Stimulated activated CD8-positive, alpha-beta memory T cell treated with anti-CD3 and anti-CD28 coated beads, Interleukin-12 subunit alpha, Interleukin-12 subunit beta, amount 100 ng/mL, for 4 hours (primary cell): ENCODE measurements around the gene RAB3B.
"Not testable (repeated sequence)": the region's sequence is repeated elsewhere in the genome, so short reads cannot be mapped to it uniquely, and the experiment has no call there.

ENCODE experiments used
- DNase-seq: peaks from one replicate; pipeline ENCODE4 v3.0.0-alpha.2; 2020; ENCODE audit warnings: low read depth

The RAB3B gene

DNA sequence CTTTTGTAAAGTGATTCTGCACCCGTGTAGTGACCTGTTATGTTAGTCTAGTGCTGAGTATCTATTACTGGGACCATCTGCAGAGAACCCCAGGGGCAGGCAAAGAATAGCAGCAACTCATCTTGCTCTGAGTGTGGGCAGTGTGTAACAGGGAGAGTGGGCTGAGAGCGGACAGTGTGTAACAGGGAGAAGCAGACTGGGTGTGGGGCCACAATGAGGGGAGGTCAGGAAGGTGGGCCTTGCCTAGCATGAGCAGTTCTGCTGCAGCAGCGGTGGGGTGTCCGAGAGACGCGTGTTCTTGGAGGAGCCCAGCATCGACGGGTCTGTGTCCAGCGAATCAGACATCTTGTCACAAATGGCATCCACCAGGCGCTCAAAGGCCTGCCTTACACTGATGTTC, 70.8 kb downstream of the RAB3B start:
- DNase-seq, result no peak

- no peak for DNase-seq
These were observed 73.7 kb downstream of the RAB3B start for GRCh38 chr1:51916587-51917405.

GRCh38 chr1:51915951-51916350, 74.5 kb downstream of the RAB3B start:
- DNase-seq, result no peak

DNA sequence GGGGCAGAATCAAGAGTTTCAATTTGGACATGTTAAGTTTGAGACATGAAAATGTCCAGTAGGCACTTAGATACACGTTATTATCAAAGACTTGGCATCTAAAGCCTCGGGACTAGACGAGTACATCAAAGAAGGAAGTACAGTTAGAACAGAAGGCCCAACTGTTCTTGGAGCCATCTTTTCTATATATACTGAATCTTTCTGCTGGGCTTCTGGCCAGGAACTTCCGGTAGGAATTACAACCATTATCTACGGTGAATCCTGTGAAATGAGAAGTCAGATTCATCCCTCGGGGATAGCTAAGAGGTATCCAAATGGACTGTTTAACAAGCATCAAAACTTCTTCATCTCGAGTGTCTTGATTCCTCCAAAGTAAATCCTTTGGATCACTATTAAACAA, 77.6 kb downstream of the RAB3B start:
- DNase-seq, result no peak

- DNase-seq, result no peak
These were observed 80.1 kb downstream of the RAB3B start for GRCh38 chr1:51910221-51911000.

DNA sequence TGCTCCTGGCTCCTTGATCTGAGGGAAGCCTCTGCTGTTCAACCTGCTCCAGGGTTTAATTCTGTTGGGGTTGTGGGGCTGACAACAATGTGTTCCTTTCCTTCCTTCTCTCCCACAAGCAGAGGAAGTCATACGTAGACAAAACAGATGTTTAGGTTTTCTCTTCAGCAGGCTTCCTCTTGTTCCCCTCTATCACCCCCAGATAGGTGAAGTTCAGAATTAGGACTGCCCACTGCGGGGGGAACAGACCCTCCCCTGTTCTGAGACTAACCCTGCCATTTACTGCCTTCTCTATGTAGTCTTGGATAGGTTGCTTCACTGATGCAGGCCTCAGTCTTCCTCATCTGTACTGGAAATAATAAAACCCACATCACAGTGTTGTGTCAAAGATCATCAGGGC, 82.0 kb downstream of the RAB3B start:
- DNase-seq, result no peak

DNA sequence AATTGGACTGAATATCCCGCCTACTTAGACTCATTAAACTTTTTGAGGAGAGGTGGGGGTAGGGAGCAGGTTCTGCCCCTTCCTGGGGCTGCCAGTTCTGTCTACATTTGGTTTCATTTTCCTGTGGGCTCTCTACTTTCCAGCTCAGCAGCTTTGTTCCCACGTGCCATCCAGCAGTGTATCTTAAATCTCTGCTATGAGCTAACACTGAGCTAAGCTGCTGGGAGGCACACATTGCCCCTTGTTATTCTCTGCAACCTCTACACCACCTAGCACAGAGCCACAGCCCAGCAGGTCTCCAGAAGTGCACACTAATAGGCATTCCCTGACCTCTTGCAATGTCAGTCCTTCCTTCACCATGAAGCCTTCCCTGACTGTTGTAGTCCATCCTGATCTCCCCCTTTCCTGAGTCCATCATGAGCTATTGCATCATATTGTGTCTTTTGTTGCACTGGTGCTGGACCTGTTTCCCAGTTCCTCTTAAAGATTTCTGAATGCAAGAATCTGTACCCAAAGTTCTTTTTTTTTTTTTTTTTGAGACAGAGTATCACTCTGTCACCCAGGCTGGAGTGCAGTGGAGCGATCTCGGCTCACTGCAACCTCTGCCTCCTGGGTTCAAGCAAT, 83.3 kb downstream of the RAB3B start:
- no peak for DNase-seq

DNA sequence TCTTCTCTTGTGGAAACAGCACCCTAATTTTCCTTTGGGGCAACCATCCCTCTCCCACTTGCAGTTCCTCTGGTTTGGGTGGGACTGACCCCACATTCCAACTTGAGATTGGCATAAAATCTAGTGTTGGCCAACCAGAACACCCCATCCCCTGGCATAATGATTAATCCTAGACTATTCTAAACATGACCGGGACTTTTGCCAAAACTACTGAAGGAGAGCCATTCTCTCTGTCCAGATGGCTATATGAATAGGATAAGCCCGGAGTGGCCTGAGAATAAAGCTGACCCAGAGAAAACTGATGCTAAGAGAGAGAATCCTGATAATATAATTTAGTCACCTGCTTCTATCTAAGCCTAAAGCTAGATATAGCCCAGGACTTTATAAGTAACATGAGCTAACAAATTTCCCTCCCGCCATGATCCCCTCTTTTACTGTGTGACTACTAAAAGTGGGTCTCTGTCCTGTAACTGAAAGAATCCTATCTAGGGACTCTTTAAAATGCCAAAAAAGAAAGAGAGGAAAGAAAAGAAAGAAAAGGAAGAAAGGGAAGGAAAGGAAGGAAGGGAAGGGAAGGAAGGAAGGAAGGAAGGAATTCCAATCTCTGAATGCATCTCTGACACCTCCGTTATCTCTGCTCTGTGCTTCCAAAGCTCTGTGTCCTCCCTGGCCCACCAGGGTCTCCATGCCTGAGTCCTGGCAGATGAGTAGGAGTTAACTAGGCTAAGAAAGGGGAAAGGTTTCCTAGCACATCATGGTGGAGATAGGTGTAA, 84.0 kb downstream of the RAB3B start:
- no peak for DNase-seq

DNA sequence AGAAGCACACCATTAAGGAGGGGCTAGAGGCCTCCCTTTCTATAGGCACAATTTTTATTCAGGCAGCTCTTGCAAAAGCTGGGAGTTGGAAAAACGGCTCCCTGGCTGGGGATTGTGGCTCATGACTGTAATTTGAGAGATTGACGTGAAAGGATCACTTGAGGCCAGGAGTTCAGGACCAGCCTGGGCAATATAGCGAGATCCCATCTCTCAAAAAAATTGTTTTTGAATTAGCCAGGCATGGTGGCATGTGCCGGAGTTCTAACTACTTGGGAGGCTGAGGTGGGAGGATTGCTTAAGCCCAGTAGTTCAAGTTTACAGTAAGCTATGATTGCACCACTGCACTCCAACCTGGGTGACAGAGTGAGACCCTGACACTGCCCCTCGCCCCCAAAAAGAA, 88.0 kb downstream of the RAB3B start:
- no peak for DNase-seq

- no peak for DNase-seq
These were observed 89.3 kb downstream of the RAB3B start for GRCh38 chr1:51901151-51901550.

DNA sequence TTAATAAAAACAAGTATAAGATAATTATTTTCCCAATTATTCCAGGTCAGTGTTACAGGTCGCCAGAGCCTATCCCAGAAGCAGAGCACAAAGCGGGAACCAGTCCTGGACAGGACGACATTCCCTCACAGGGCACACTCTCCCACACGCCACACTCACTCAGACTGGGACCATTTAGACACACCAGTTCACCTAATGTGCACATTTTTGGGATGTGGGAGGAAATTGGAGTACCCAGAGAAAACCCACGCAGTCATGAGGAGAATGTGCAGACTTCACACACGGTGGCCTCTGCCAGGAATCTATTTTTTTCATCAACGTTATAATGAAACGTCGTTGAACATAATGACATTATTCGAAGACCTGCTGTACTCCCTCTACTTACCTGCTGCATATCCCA, 91.5 kb downstream of the RAB3B start:
- no peak for DNase-seq

DNA sequence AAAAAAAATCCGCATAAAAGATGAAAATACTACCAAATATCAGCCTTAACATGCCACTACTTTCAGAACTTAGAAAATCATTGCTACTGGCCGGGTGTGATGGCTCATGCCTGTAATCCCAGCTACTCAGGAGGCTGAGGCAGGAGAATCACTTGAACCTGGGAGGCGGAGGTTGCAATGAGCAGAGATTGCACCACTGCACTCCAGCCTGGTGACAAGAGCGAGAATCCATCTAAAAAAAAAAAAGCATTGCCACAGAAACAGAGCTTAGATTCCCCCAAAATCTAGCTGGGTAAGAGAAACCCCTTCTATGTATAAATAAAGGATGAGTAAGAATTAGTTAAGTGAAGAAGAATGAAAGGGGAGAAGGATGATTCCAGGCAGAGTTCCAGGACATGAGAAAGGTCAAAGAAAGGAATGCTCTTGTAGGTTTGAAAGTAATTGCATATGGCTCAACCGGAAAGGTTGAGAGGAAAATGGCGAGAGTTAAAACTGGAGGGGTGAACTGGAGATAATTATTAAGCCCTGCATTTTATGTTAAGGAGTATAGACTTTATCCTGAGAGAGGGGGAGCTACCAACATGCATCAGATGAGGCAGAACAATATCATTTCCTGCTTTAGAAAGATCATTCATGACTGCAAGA, 92.3 kb downstream of the RAB3B start:
- no peak for DNase-seq

GRCh38 chr1:51897699-51898031, 92.8 kb downstream of the RAB3B start:
- no peak for DNase-seq

DNA sequence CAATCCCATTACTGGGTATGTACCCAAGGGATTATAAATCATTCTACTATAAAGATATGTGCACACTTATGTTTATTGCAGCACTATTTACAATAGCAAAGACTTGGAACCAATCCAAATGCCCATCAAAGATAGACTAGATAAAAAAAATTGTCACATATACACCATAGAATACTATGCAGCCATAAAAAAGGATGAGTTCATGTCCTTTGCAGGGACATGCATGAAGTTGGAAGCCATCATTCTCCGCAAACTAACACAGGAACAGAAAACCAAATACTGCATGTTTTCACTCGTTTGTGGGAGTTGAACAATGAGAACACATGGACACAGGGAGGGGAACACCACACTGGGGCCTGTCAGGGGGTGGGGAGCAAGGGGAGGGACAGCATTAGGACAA, 95.8 kb downstream of the RAB3B start:
- not testable (repeated sequence) for DNase-seq

GRCh38 chr1:51878616-51879336, 111.7 kb downstream of the RAB3B start, which contains the start of gene NRDC:
Gene NRDC, minus strand, starts transcription at chr1:51878727. Its CDS starts 112 bp downstream, at chr1:51878615.
- peak; percentile 96 for DNase-seq

DNA sequence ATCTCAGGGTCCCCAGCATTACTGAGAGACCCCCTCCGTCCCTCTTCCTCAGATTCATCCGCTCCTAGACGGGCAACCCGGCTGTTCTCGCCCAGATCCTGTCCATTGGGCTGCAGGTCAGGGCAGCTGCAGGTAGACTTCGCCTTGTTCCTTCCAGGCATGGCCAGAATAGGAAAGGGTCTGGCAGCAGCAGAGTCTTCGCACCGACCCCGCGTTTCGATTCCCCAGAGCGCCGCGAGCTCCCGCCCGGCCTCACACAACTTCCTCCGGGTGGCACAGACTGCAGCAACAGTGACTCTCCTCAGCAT, 112.2 kb downstream of the RAB3B start:
- DNase-seq, result no peak

- DNase-seq, result peak; percentile 2
These were observed 112.8 kb downstream of the RAB3B start for GRCh38 chr1:51877434-51878307.

DNA sequence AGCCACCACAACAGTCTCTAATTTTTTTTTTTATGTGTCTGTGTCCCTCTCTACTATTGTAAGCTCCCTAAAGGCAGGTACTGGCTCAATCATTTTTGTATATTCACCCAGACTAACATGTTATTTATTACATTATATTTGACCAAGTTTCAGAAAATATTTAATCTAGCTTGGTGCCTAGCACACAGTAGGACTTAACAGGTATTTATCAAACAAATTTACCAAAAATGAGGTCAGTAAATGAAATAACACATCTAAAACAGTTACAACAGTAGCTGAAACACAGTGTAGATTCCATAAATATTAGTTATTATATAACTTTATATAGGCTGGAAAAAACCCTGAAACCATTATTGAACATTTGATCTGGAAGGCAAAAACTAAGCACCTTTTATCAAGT, 114.7 kb downstream of the RAB3B start:
- no peak for DNase-seq

- DNase-seq, result no peak
These were observed 115.2 kb downstream of the RAB3B start for GRCh38 chr1:51875291-51875772.

DNA sequence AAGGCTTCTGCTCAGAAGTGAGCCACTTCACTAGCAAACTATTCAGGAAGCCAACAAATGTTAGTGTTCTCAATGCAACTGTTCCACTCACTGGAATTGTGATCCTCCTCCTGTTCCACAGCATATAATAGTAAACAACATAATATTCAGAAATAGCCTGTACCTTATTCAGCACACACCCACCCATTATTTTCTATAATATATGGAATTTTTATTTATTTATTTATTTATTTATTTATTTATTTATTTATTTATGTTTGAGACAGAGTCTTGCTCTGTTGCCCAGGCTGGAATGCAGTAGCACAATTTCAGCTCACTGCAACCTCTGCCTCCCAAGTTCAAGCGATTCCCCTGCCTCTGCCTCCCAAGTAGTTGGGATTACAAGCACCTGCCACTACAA, 117.2 kb downstream of the RAB3B start:
- not testable (repeated sequence) for DNase-seq
